NCI-H345 treated with DMSO at 0.1 percent for 48 hours (cell line): ENCODE results near the gene ZNF888.
"Not testable (repeated sequence)": the region's sequence is repeated elsewhere in the genome, so short reads cannot be mapped to it uniquely, and the experiment has no call there.

Experiments
- DNase-seq: peaks from one replicate; lab custom pipeline; 2025; ENCODE audit not compliant: unreplicated experiment; lab: John Stamatoyannopoulos, UW

ZNF888 gene

GRCh38 chr19:52941941-52942385 is 18.7 kb upstream of the ZNF888 start:
- no peak for DNase-seq

GRCh38 chr19:52941523-52941922 is 18.3 kb upstream of the ZNF888 start:
- not testable (repeated sequence) for DNase-seq

GRCh38 chr19:52940905-52941304 is 17.7 kb upstream of the ZNF888 start:
- DNase-seq: not testable (repeated sequence)

GRCh38 chr19:52938761-52939160 is 15.5 kb upstream of the ZNF888 start:
- DNase-seq: no peak

- DNase-seq: no peak
Measured at GRCh38 chr19:52936954-52937325, 13.7 kb upstream of the ZNF888 start.

- no peak for DNase-seq
Measured at GRCh38 chr19:52936151-52936953, 13.1 kb upstream of the ZNF888 start.

GRCh38 chr19:52935434-52935833 is 12.2 kb upstream of the ZNF888 start:
- DNase-seq: no peak

GRCh38 chr19:52924641-52925040 is 1.4 kb upstream of the ZNF888 start:
- DNase-seq: not testable (repeated sequence)

GRCh38 chr19:52923778-52924593 is 758 bp upstream of the ZNF888 start:
- DNase-seq: no peak

- DNase-seq: no peak
Measured at GRCh38 chr19:52917531-52917930, 5.7 kb downstream of the ZNF888 start.

- DNase-seq: no peak
Measured at GRCh38 chr19:52910648-52911047, 12.6 kb downstream of the ZNF888 start.

GRCh38 chr19:52904052-52904780 is 19.0 kb downstream of the ZNF888 start:
- not testable (repeated sequence) for DNase-seq

- no peak for DNase-seq
Measured at GRCh38 chr19:52901842-52902241, 21.4 kb downstream of the ZNF888 start.

GRCh38 chr19:52898596-52898995 is 24.6 kb downstream of the ZNF888 start:
- DNase-seq: not testable (repeated sequence)

- DNase-seq: no peak
Measured at GRCh38 chr19:52898101-52898500, 25.1 kb downstream of the ZNF888 start.

- DNase-seq: peak; percentile 83
Measured at GRCh38 chr19:52897138-52897935, 25.9 kb downstream of the ZNF888 start, which contains the start of gene ZNF320. ZNF320 (minus strand) TSS chr19:52897635; CDS start chr19:52890255, 7,380 bp downstream.

GRCh38 chr19:52896431-52897137 is 26.6 kb downstream of the ZNF888 start:
- DNase-seq: no peak

- no peak for DNase-seq
Measured at GRCh38 chr19:52891336-52891735, 31.9 kb downstream of the ZNF888 start.

- no peak for DNase-seq
Measured at GRCh38 chr19:52889931-52890330, 33.3 kb downstream of the ZNF888 start.

GRCh38 chr19:52889076-52889475 is 34.2 kb downstream of the ZNF888 start:
- no peak for DNase-seq
